K562 (cell line): ENCODE data around the gene TOR1B. TPM values are rescaled to one million over a fixed set of nuclear protein-coding genes. Genes with fewer than 3 reads are reported as not detected.
A peak's percentile ranks its signal among the peaks of the same experiment; 100 is the strongest.

Experiments used
- ATAC-seq: fragments of 200-7000 bp; cut with Tn5 transposase; 3 replicates; pipeline ENCODE4 v1.9.1; 2020; ENCODE audit warnings: moderate library complexity
- BruUV-seq: library from RNA; stranded (reverse); fragments of 400-500 nt; replicated peaks from 2 replicates; lab custom pipeline; 2021; lab: Mats Ljungman, UMichigan
- CTCF ChIA-PET: fragments of 300-600 bp; formaldehyde crosslinking; extraction: SDS; loops from one replicate; lab custom pipeline; 2021; ENCODE audit warnings: low intra/inter-chr PET ratio; lab: Yijun Ruan, JAX
- POLR2A ChIA-PET: fragments of 300-600, 350-650 bp; sonication (Branson Sonifier 250); formaldehyde crosslinking; extraction: SDS; loops from one replicate; lab custom pipeline; 2021; ENCODE audit warnings: antibody characterized with exemption, inconsistent platforms; lab: Yijun Ruan, JAX
- DNase-seq, 4 experiments: peaks; one replicate each; pipeline versions ENCODE4 v3.0.0 to v3.0.0-alpha.2; 2011 to 2018; ENCODE audit warnings: low spot score in 3 of 4, mixed read lengths in 3 of 4; ENCODE audit errors: extremely low read depth in 1 of 4
- FAIRE-seq: peaks from 2 replicates; lab custom pipeline; 2011; peaks lifted over from hg19 to GRCh38; lab: Jason Lieb, UNC
- H2AFZ ChIP-seq: 2 replicates; pipeline ENCODE4 v1.6.0; 2011; ENCODE audit warnings: low read depth, low read length, control low read depth, inconsistent platforms
- H3K27ac ChIP-seq: fragments of 200-600 bp; 3 replicates; pipeline ENCODE4 v1.8.0; 2011; ENCODE audit warnings: low read depth, mild to moderate bottlenecking, control low read depth, inconsistent platforms, low read length, moderate library complexity, mixed read lengths; ENCODE audit errors: extremely low read depth
- H3K27me3 ChIP-seq, 2 experiments: fragments of 300-600 bp in 1 of 2; 2 replicates in 1 of 2; 3 replicates in 1 of 2; pipeline versions ENCODE4 v1.6.0 to v1.8.0; 2011; ENCODE audit warnings: inconsistent platforms in 2 of 2, low read length in 2 of 2, mild to moderate bottlenecking in 1 of 2, mixed read lengths in 1 of 2, moderate library complexity in 1 of 2; ENCODE audit not compliant: control insufficient read depth in 2 of 2, insufficient read depth in 2 of 2
- H3K36me3 ChIP-seq: fragments of 300-600 bp; 3 replicates; pipeline ENCODE4 v1.8.0; 2011; ENCODE audit warnings: mild to moderate bottlenecking, low read length, inconsistent platforms; ENCODE audit not compliant: control insufficient read depth, insufficient read depth
- H3K4me1 ChIP-seq, 2 experiments: fragments of 200-600 bp in 1 of 2; replicated peaks in 1 of 2; 2 replicates in 1 of 2; 3 replicates in 1 of 2; pipeline versions ENCODE4 v1.5.1 to v1.8.0; 2011; ENCODE audit warnings: inconsistent platforms in 2 of 2, low read length in 2 of 2, mild to moderate bottlenecking in 1 of 2, mixed read lengths in 1 of 2, moderate library complexity in 1 of 2; ENCODE audit not compliant: control insufficient read depth in 2 of 2, insufficient read depth in 2 of 2
- H3K4me2 ChIP-seq: 2 replicates; pipeline ENCODE4 v1.6.1; 2011; ENCODE audit warnings: low read length, control low read depth, inconsistent platforms, mixed read lengths; ENCODE audit not compliant: insufficient read depth
- H3K4me3 ChIP-seq: fragments of 200-600 bp; sonication (generic), shearing (Covaris generic); 2 replicates; pipeline ENCODE4 v1.5.1; 2016; ENCODE audit warnings: control low read depth, inconsistent platforms
- H3K79me2 ChIP-seq: fragments of 200-600 bp; 3 replicates; pipeline ENCODE4 v1.8.0; 2011; ENCODE audit warnings: low read length, inconsistent platforms; ENCODE audit not compliant: control insufficient read depth, insufficient read depth
- H3K9ac ChIP-seq, 2 experiments: 2 replicates each; pipeline versions ENCODE4 v1.6.0 to v1.6.1; 2011; ENCODE audit warnings: low read depth in 2 of 2, low read length in 2 of 2, control low read depth in 1 of 2, inconsistent platforms in 1 of 2, mild to moderate bottlenecking in 1 of 2, mixed read lengths in 1 of 2; ENCODE audit not compliant: insufficient read depth in 1 of 2
- H3K9me1 ChIP-seq: one replicate; pipeline ENCODE4 v1.6.0; 2011; ENCODE audit warnings: inconsistent platforms, mild to moderate bottlenecking, low read length, moderate library complexity; ENCODE audit not compliant: control insufficient read depth, insufficient read depth
- H3K9me3 ChIP-seq: replicated peaks from 2 replicates; pipeline ENCODE4 v1.5.1; 2011; ENCODE audit warnings: low read depth, low read length, inconsistent platforms; ENCODE audit not compliant: control insufficient read depth, insufficient read depth
- H4K20me1 ChIP-seq: replicated peaks from 2 replicates; pipeline ENCODE4 v1.6.1; 2011; ENCODE audit warnings: low read length, inconsistent platforms, mixed read lengths; ENCODE audit not compliant: control insufficient read depth, insufficient read depth
- ETV1 ChIP-seq: fragments of 450-650 bp; conservative IDR thresholded peaks from 2 replicates; pipeline ENCODE4 v1.6.1; 2016; ENCODE audit warnings: missing genetic modification characterization, control low read depth, low read depth, missing compliant biosample characterization
- GATA2 ChIP-seq: sonication (generic); formaldehyde crosslinking; IDR thresholded peaks from 2 replicates; pipeline ENCODE4 v1.4.0; 2020; ENCODE audit warnings: mild to moderate bottlenecking, missing genetic modification reagents
- HCFC1 ChIP-seq: IDR thresholded peaks from 2 replicates; pipeline ENCODE4 v1.6.1; 2012; ENCODE audit warnings: low read depth, low read length, improper control_type of control experiment
- HDAC1 ChIP-seq, 2 experiments: fragments of 450-650 bp; IDR thresholded peaks; 2 replicates each; pipeline ENCODE4 v1.6.1; 2016 to 2017; ENCODE audit warnings: inconsistent platforms in 1 of 2, mild to moderate bottlenecking in 1 of 2, moderate library complexity in 1 of 2
- MTA3 ChIP-seq: fragments of 450-650 bp; formaldehyde crosslinking; IDR thresholded peaks from 2 replicates; pipeline ENCODE4 v1.6.1; 2017; ENCODE audit warnings: mild to moderate bottlenecking, borderline replicate concordance
- NFE2 ChIP-seq: IDR thresholded peaks from 2 replicates; pipeline ENCODE4 v1.6.1; 2014; ENCODE audit warnings: antibody characterized with exemption, low read depth
- NRF1 ChIP-seq, 2 experiments: fragments of 450-650 bp; IDR thresholded peaks in 1 of 2; conservative IDR thresholded peaks in 1 of 2; 2 replicates each; pipeline ENCODE4 v1.6.1; 2014; ENCODE audit warnings: mild to moderate bottlenecking in 2 of 2
- PHF20 ChIP-seq: fragments of 450-650 bp; IDR thresholded peaks from 2 replicates; pipeline ENCODE4 v1.6.1; 2018; ENCODE audit not compliant: partially characterized antibody
- PHF8 ChIP-seq: fragments of 200-600 bp; sonication (generic); IDR thresholded peaks from 2 replicates; pipeline ENCODE4 v1.6.1; 2012; ENCODE audit warnings: mixed run types, mild to moderate bottlenecking, inconsistent platforms, low read length, moderate library complexity, borderline replicate concordance
- RAD21 ChIP-seq, 2 experiments: fragments of 250-450 bp in 1 of 2; fragments of 450-650 bp in 1 of 2; sonication (Bioruptor Pico) in 1 of 2; formaldehyde crosslinking in 1 of 2; IDR thresholded peaks in 1 of 2; conservative IDR thresholded peaks in 1 of 2; 2 replicates each; pipeline versions ENCODE4 v1.4.0 to v1.8.0; 2020 to 2022; ENCODE audit warnings: mild to moderate bottlenecking in 2 of 2, moderate library complexity in 1 of 2
- RBM15 ChIP-seq: fragments of 200-400 bp; formaldehyde crosslinking; IDR thresholded peaks from 2 replicates; pipeline ENCODE4 v1.6.1; 2018; ENCODE audit warnings: mild to moderate bottlenecking, low read length, moderate library complexity; ENCODE audit not compliant: insufficient read depth
- TCF15 ChIP-seq: fragments of 250-450 bp; sonication (Bioruptor Pico); IDR thresholded peaks from 2 replicates; pipeline ENCODE4 v1.8.0; 2022; ENCODE audit warnings: moderate library complexity, mild to moderate bottlenecking, inconsistent platforms
- TCF7 ChIP-seq: sonication (generic); IDR thresholded peaks from 2 replicates; pipeline ENCODE4 v1.6.1; 2016; ENCODE audit warnings: antibody characterized with exemption, borderline replicate concordance
- UBTF ChIP-seq, 2 experiments: IDR thresholded peaks; 2 replicates each; pipeline ENCODE4 v1.6.1; 2012; ENCODE audit warnings: improper control_type of control experiment in 2 of 2, low read depth in 2 of 2, low read length in 2 of 2, borderline replicate concordance in 1 of 2
- WHSC1 ChIP-seq: IDR thresholded peaks from one replicate; pipeline ENCODE4 v1.6.1; 2012; ENCODE audit warnings: low read length, control low read depth, inconsistent platforms
- YY1 ChIP-seq, 3 experiments: IDR thresholded peaks; 2 replicates each; pipeline ENCODE4 v1.6.1; 2011; ENCODE audit warnings: low read length in 2 of 3, mild to moderate bottlenecking in 2 of 3, moderate library complexity in 2 of 3, borderline replicate concordance in 1 of 3, control low read depth in 1 of 3, low read depth in 1 of 3; ENCODE audit not compliant: insufficient read depth in 3 of 3, insufficient replicate concordance in 2 of 3, control insufficient read depth in 1 of 3, insufficient read length in 1 of 3; ENCODE audit errors: extremely low read depth in 1 of 3
- WGBS: fragments of 100-300 bp; shearing (Covaris generic); methylation state at CpG from one replicate; pipeline ENCODE4 v1.1.6; 2016; ENCODE audit warnings: low coverage, mixed read lengths; ENCODE audit not compliant: insufficient coverage; ENCODE audit errors: missing lambda C conversion rate; 5-methylcytosine and 5-hydroxymethylcytosine counted together
- in situ Hi-C: fragments of 300-500 bp; cut with MboI; formaldehyde crosslinking; loops from 4 replicates; pipeline ENCODE4 v1.15.0; 2018; ENCODE audit warnings: inconsistent platforms, mixed read lengths
- intact Hi-C: fragments of 100-400 bp; cut with micrococcal nuclease; formaldehyde crosslinking; loops from 2 replicates; pipeline ENCODE4 v1.14.2; 2022
- polyA plus RNA-seq, 8 experiments: library from polyadenylated mRNA; depleted of rRNA in 4 of 8; stranded (reverse) in 5 of 8; unstranded in 3 of 8; fragments of >200 nt; fragmentation: Nextera tagmentation in 2 of 8; fragmentation: Illumina TruSeq in 1 of 8; extraction: Ambion mirVana in 2 of 8; extraction: Trizol in 1 of 8; gene quantifications; 2 replicates each; pipeline versions ENCODE4 v1.2.1 to v1.2.3, GENCODE V29; 2011 to 2014; ENCODE audit warnings: inconsistent platforms in 1 of 8, missing spikeins in 1 of 8
- total RNA-seq, 7 experiments: library from RNA; depleted of rRNA in 6 of 7; stranded (reverse); fragments of >200 nt in 6 of 7; fragmentation: Illumina TruSeq in 2 of 7; extraction: Trizol in 2 of 7; gene quantifications; 2 replicates each; pipeline versions ENCODE4 v1.2.1 to v1.2.3, GENCODE V29; 2011 to 2021; ENCODE audit warnings: low replicate concordance in 1 of 7
- TF ChIP-seq, protein P1 (sequence below): fragments of 250-450 bp; sonication (Bioruptor Pico); IDR thresholded peaks from 2 replicates; pipeline ENCODE4 v1.5.0; 2021

Gene TOR1B
- total and polyA plus RNA-seq, 9 of the 15 experiments (the other 6 are each of a cell fraction or from before 2014, with no cell fraction given): 4.2 to 36.5 (median 24.6) TPM

- H3K79me2 ChIP-seq: peaks cover 26% of the 10 kb centered on the region
- FAIRE-seq: no peak
- H3K9ac ChIP-seq: peak overlapping the region; percentile 70 to 97
- no peaks in the 10 kb centered on the region for H3K9me1 ChIP-seq
- H3K27me3 ChIP-seq: no peaks in the 10 kb centered on the region
- intact Hi-C loops: no loop called here
- peak overlapping the region; percentile 95 for H3K4me2 ChIP-seq
- ChIA-PET CTCF (no interaction called here), POLR2A (interaction anchor here (0.7 to 5.1 kb wide), 4 partner anchors 11 to 541 kb away, joined by 3 to 49 read pairs (median 4); no protein-coding TSS in a partner anchor)
- peak overlapping the region; percentile 88 for H3K4me3 ChIP-seq
- DNase-seq: peak in 2 of 4 experiments; percentile 53 to 76
- peak overlapping the region; percentile 23; the same call in 2 of the 3 replicates for H3K27ac ChIP-seq
- ATAC-seq: peak; percentile 57
- H3K4me1 ChIP-seq: peaks cover 12 to 13% of the 10 kb centered on the region in 2 experiments; a peak in 4 of 5 replicates
- H3K9me3 ChIP-seq: no peaks in the 10 kb centered on the region
- BruUV-seq: no TSS peak
- no peaks in the 10 kb centered on the region for H4K20me1 ChIP-seq
- H3K36me3 ChIP-seq: peaks cover 59% of the 10 kb centered on the region
- in situ Hi-C loops: no loop called here
- 32% methylated on average over 19 of the region's 26 CpGs for WGBS
- H2AFZ ChIP-seq: peak overlapping the region; percentile 35
- peak; percentile 43 to 68; a peak in 1 of 4 replicates for TF ChIP-seq UBTF (IDR thresholded peaks at IDR 0.05; ENCODE audit: borderline replicate concordance in 1 of 2, low read depth in 2 of 2, low read length in 2 of 2)
- TF ChIP-seq RBM15: no peak
- TF ChIP-seq ETV1: no peak
- TF ChIP-seq PHF8: no peak
- no peak for TF ChIP-seq MTA3
- no peak for TF ChIP-seq TCF7
- peak; percentile 53 for TF ChIP-seq WHSC1
- peak; percentile 66 for TF ChIP-seq PHF20
- TF ChIP-seq, protein P1, sequence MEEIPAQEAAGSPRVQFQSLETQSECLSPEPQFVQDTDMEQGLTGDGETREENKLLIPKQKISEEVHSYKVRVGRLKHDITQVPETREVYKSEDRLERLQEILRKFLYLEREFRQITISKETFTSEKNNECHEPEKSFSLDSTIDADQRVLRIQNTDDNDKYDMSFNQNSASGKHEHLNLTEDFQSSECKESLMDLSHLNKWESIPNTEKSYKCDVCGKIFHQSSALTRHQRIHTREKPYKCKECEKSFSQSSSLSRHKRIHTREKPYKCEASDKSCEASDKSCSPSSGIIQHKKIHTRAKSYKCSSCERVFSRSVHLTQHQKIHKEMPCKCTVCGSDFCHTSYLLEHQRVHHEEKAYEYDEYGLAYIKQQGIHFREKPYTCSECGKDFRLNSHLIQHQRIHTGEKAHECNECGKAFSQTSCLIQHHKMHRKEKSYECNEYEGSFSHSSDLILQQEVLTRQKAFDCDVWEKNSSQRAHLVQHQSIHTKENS: no peak
- no peak for TF ChIP-seq TCF15 (CRISPR knock-in tag)
- TF ChIP-seq RAD21 (CRISPR knock-in tag; conservative IDR thresholded peaks at IDR 0.05 in 1 of 2, IDR thresholded peaks at IDR 0.05 in 1 of 2): no peak; a peak in 1 of 4 replicates
- TF ChIP-seq HCFC1: no peak
- TF ChIP-seq NRF1 (conservative IDR thresholded peaks at IDR 0.05 in 1 of 2, IDR thresholded peaks at IDR 0.05 in 1 of 2): no peak
- TF ChIP-seq YY1 (IDR thresholded peaks at IDR 0.05; ENCODE audit: borderline replicate concordance in 1 of 3, control insufficient read depth in 1 of 3, extremely low read depth in 1 of 3, insufficient read depth in 3 of 3, insufficient read length in 1 of 3, insufficient replicate concordance in 2 of 3, low read depth in 1 of 3, low read length in 2 of 3): peak in 1 of 3 experiments; percentile 64
- TF ChIP-seq GATA2 (CRISPR knock-in tag): no peak
- no peak for TF ChIP-seq NFE2
- peak in 1 of 2 experiments; percentile 62; a peak in 2 of 4 replicates for TF ChIP-seq HDAC1 (IDR thresholded peaks at IDR 0.05)
Measured at GRCh38 chr9:129822898-129823541, 20.0 kb downstream of the TOR1B start.
